Fibroblast of mammary gland (primary cell): ENCODE results near the gene PACS2.

Experiments
- DNase-seq: peaks from one replicate; pipeline ENCODE4 v3.0.0-alpha.2; 2010; ENCODE audit warnings: low read depth
- H3K4me3 ChIP-seq: 2 replicates; pipeline ENCODE4 v1.5.1; 2011; ENCODE audit warnings: low read depth, mild to moderate bottlenecking, low read length, moderate library complexity; ENCODE audit not compliant: control insufficient read depth
- TF ChIP-seq, protein P1 (sequence below): conservative IDR thresholded peaks from 2 replicates; pipeline ENCODE4 v1.5.1; 2011; ENCODE audit warnings: low read depth, low read length, inconsistent platforms; ENCODE audit not compliant: control insufficient read depth, insufficient read depth

The PACS2 gene

DNA sequence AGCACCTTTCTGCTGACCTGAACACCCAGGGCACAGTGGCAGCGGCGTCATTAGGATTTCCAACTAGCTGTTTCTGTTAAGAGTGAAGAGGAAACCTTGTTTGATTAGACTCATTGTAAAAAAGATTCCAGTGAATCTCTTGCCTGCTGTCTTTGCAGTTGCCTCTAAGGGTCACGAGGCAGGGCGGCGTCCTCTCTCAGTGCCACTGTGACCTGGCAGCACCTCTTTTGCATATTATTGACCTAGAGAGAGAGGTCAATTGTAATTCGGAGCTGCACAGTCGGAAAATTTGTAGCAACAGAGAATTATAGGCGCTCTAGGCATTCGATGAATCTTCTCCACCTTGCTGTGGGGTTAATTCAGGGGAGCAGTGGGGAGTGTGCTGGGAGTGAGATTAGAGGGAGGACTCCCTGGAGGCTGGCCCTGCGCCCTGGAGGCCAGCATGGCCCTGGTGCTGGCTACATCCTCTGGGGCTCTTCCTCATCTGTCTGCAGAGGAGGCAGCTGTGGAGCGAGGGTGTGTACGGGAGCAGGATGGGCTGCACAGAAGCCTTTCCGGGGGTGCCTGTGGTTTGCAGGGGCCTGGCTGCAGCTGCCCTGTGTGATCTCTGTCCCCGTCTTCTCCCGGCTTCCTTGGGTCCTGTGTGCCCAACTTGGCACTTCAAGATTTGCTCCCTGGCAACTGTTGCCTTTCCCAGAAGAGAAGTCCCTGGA is 14.3 kb downstream of the PACS2 start:
- no peak overlapping the region for H3K4me3 ChIP-seq
- no peak for DNase-seq
- TF ChIP-seq, protein P1, sequence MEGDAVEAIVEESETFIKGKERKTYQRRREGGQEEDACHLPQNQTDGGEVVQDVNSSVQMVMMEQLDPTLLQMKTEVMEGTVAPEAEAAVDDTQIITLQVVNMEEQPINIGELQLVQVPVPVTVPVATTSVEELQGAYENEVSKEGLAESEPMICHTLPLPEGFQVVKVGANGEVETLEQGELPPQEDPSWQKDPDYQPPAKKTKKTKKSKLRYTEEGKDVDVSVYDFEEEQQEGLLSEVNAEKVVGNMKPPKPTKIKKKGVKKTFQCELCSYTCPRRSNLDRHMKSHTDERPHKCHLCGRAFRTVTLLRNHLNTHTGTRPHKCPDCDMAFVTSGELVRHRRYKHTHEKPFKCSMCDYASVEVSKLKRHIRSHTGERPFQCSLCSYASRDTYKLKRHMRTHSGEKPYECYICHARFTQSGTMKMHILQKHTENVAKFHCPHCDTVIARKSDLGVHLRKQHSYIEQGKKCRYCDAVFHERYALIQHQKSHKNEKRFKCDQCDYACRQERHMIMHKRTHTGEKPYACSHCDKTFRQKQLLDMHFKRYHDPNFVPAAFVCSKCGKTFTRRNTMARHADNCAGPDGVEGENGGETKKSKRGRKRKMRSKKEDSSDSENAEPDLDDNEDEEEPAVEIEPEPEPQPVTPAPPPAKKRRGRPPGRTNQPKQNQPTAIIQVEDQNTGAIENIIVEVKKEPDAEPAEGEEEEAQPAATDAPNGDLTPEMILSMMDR, result no peak

- no peak overlapping the region for H3K4me3 ChIP-seq
- DNase-seq, result no peak
- TF ChIP-seq, protein P1, result no peak
These were observed 15.0 kb downstream of the PACS2 start for GRCh38 chr14:105329411-105330150.

DNA sequence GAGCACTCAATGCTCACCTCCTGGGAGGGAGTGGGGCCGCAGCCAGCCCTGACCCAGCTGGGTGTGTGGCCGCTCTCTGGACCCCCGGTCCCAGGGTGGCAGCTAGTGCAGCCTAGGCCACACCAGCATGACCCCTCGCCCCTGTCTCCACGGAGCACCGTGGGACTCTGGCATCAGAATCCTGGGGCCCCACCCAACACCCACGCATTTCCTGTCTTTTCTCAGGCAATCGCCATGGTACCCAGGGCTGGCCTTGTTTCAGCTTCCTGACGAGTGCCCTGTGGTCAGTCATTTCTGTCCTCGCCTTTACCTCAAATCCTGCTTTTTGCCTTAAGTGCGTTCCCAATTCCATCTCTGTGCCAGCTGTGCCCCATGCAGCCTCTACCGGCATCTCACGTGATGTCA is 15.9 kb downstream of the PACS2 start:
- peak; percentile 64 for DNase-seq
- TF ChIP-seq, protein P1, result no peak
- H3K4me3 ChIP-seq, result no peak overlapping the region

DNA sequence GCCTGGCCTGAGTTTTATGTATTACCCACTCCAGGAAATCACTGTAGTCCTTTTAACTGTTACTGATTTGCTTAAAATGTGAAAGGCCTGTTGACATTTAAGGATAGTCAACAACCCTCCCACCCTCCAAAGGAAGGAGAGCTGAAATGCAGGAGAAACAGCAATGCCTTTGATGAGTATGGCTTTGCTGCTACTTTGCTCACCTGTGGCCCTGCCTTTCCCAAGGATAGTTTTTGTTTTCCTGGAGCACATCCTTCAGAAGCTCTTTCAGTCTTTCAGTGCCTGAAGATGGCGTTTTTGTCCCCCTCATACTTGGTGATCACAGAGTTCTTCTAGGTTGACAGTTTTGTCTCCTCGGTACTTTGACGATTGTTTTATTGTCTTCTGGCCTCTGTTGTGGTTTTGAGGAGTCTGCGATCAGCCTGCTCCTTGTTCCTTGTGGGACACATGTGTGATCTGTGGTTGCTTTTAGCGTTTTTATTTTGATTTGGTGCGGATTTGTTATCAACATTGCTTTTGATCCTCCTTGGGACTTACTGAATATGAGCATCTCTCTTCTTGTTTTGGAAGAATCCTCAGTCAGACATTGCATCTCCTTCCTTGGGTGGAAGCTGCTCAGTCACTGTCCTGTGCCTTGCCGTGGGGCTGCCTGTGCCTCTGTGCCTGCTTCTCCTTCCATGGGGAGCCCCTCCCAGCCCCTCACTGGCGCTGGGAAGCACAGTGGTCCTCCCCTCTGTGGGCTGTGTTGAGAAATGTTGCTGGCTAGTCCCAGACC is 17.2 kb downstream of the PACS2 start:
- DNase-seq, result no peak
- TF ChIP-seq, protein P1, result no peak
- no peak overlapping the region for H3K4me3 ChIP-seq

DNA sequence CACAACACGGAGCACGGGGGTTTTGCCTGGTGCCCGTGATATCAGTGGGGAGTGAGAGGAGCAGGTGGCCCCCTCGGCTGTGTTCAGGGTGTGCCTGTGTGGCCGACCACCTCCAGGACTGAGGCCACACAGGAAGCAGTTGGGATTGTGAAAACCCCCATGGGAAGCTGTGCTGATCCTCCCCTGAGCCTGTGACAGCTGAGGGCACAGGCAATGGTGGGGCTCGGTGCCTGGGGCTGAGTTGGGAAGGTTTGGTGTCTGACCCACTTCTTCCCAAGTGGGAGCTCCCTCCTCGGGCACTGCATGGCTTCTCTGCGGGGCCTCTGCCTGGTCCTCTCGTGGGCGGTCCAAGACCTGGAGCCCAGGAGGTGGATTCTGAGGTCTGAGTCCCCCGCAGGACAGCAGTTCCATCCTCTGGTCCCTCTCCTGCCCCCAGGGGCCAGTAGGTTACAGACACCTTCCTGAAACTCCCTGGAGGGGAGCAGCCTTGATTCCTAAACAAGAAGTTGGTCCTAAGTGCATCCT is 17.9 kb downstream of the PACS2 start:
- DNase-seq, result no peak
- TF ChIP-seq, protein P1, result no peak
- H3K4me3 ChIP-seq, result no peak overlapping the region

- no peak for DNase-seq
- TF ChIP-seq, protein P1, result no peak
- H3K4me3 ChIP-seq, result no peak overlapping the region
These were observed 18.5 kb downstream of the PACS2 start for GRCh38 chr14:105333020-105333490.
